Tibial artery (tissue), 4 donors: ENCODE results near the gene KDM3B.

Source experiments
- DNase-seq, 2 donors: peaks; one replicate each; pipeline ENCODE4 v3.0.0-alpha.2; 2019
- H3K27ac ChIP-seq, 2 donors: fragments of 200-600 bp; sonication (generic) in 1 of 2; 1 replicate in 1 of 2; 2 replicates in 1 of 2; pipeline ENCODE4 v1.5.1; 2018 to 2019; ENCODE audit warnings: mild to moderate bottlenecking in 1 of 2
- H3K27me3 ChIP-seq, 2 donors: fragments of 200-600 bp; sonication (generic) in 1 of 2; one replicate each; pipeline versions ENCODE4 v1.5.1 to v1.6.0; 2016 to 2019
- H3K36me3 ChIP-seq, 3 donors: fragments of 200-600 bp; sonication (generic) in 2 of 3; one replicate each; pipeline ENCODE4 v1.5.1; 2016 to 2019; ENCODE audit warnings: mild to moderate bottlenecking in 2 of 3
- H3K4me1 ChIP-seq, 4 donors: fragments of 200-600 bp; sonication (generic) in 2 of 4; 1 replicate in 3 of 4; 2 replicates in 1 of 4; pipeline ENCODE4 v1.5.1; 2016 to 2019
- H3K4me3 ChIP-seq, 2 donors: fragments of 200-600 bp; sonication (generic) in 1 of 2; 1 replicate in 1 of 2; 2 replicates in 1 of 2; pipeline ENCODE4 v1.5.1; 2018 to 2019; ENCODE audit warnings: mild to moderate bottlenecking in 2 of 2
- H3K9me3 ChIP-seq, 3 donors: fragments of 200-600 bp; sonication (generic) in 1 of 3; one replicate each; pipeline ENCODE4 v1.5.1; 2016 to 2019
- CTCF ChIP-seq, 2 experiments: fragments of 200-600 bp in 1 of 2; fragments of 450-650 bp in 1 of 2; IDR thresholded peaks; one replicate each; pipeline ENCODE4 v1.5.1; 2017 to 2019; ENCODE audit warnings: antibody characterized with exemption in 2 of 2, mild to moderate bottlenecking in 1 of 2, moderate library complexity in 1 of 2
- intact Hi-C: fragments of 100-400 bp; cut with DNase I; formaldehyde crosslinking; loops from one replicate; pipeline ENCODE4 v1.15.0; 2023; ENCODE audit warnings: low total_unique reads

Gene KDM3B

GRCh38 chr5:138448070-138448469, 95.6 kb downstream of the KDM3B start:
- TF ChIP-seq CTCF (IDR thresholded peaks at IDR 0.05): no peak
- peaks cover 0 to 12% (median 9%) of the 10 kb centered on the region in 4 donors for H3K4me1 ChIP-seq
- no peaks in the 10 kb centered on the region for H3K9me3 ChIP-seq
- no peak overlapping the region for H3K27ac ChIP-seq
- intact Hi-C loops: no loop called here
- no peak overlapping the region for H3K4me3 ChIP-seq
- no peaks in the 10 kb centered on the region for H3K27me3 ChIP-seq
- peak in 1 of 2 donors; percentile 46 for DNase-seq
- H3K36me3 ChIP-seq: no peaks in the 10 kb centered on the region

DNA sequence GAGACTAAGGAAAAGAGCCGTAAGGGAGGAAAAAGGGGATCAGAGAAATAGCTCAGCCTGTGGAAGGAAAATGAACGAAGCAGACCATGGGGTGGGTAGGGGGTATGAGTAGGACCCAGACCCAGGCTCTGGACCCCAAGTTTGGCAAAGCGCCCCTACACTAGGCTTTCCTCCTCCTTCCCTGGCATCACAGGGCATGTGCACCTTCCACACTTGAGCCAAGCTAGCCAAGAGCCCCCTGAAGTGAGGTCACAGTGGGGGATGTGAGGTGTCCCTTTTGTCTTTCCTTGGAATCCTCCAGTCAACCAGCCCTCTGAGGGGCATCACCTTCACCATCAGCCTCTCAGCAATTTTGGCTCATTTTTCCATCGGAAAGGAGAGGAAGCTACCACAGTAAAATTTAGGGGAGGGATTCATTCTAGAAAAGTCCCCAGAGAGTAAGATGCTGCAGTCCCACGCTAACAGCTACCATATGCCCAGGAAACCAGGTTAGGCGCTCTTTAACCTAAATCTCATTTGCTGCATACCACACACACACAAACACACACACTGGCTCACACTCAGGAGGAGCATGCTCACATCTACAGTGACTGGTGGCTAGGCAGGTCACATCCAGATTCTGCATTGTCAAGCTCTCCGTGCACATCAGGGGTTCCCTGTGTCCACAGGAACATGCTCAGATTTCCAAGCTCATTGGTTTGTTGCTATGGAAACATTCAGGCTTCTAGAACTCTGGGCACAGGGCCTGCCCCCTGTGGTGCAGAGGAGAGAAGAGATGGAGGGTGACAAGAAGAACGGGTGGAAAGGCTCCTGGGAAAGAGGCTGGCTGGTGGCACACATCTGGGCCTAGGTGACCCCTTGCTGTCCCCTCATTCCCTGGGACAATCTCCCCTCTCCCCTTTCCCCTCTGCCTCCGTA, 96.3 kb downstream of the KDM3B start:
- DNase-seq: peak in 1 of 2 donors; percentile 39
- no peak overlapping the region for H3K27ac ChIP-seq

GRCh38 chr5:138449501-138450239, 97.2 kb downstream of the KDM3B start:
- H3K4me3 ChIP-seq: no peak overlapping the region
- intact Hi-C loops: loop anchor here (2.0 to 10.0 kb wide), 2 partner anchors 53 to 825 kb away; no protein-coding TSS in a partner anchor
- H3K27me3 ChIP-seq: no peaks in the 10 kb centered on the region
- peak; percentile 87 to 92 for DNase-seq
- no peaks in the 10 kb centered on the region for H3K9me3 ChIP-seq
- TF ChIP-seq CTCF (IDR thresholded peaks at IDR 0.05): peak; percentile 95 to 98
- H3K27ac ChIP-seq: no peak overlapping the region
- H3K4me1 ChIP-seq: peaks cover 0 to 12% (median 9%) of the 10 kb centered on the region in 4 donors
- no peaks in the 10 kb centered on the region for H3K36me3 ChIP-seq

More for the DNA sequence above, 96.3 kb downstream of the KDM3B start:
- H3K4me3 ChIP-seq: no peak overlapping the region
- TF ChIP-seq CTCF (IDR thresholded peaks at IDR 0.05): no peak
- peaks cover 0 to 12% (median 9%) of the 10 kb centered on the region in 4 donors for H3K4me1 ChIP-seq
- H3K9me3 ChIP-seq: no peaks in the 10 kb centered on the region
- H3K27me3 ChIP-seq: no peaks in the 10 kb centered on the region
- intact Hi-C loops: no loop called here
- H3K36me3 ChIP-seq: no peaks in the 10 kb centered on the region

DNA sequence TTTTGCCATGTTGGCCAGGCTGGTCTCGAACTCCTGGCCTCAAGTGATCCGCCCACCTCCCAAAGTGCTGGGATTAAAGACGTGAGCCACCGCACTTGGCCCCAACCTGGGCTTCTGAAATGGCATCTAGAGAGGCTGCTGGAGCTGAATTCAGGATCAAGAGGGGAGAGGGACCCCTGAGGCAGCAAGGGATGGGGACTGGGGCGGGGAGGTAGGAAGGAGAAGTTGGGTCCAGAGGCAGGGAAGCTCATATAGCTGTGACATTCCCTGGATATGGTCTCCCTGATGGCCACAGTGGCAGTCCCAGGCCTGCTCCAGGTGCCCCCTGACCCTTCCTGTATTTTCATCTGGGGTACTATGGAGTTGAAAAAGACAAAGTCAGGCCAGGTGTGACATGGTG, 98.5 kb downstream of the KDM3B start:
- no peaks in the 10 kb centered on the region for H3K9me3 ChIP-seq
- H3K4me1 ChIP-seq: peaks cover 0 to 12% (median 9%) of the 10 kb centered on the region in 4 donors
- TF ChIP-seq CTCF (IDR thresholded peaks at IDR 0.05): no peak
- no peak overlapping the region for H3K4me3 ChIP-seq
- H3K27me3 ChIP-seq: no peaks in the 10 kb centered on the region
- no peak overlapping the region for H3K27ac ChIP-seq
- intact Hi-C loops: loop anchor here (2.0 to 10.0 kb wide), 2 partner anchors 52 to 824 kb away; no protein-coding TSS in a partner anchor
- no peaks in the 10 kb centered on the region for H3K36me3 ChIP-seq
- no peak for DNase-seq

DNA sequence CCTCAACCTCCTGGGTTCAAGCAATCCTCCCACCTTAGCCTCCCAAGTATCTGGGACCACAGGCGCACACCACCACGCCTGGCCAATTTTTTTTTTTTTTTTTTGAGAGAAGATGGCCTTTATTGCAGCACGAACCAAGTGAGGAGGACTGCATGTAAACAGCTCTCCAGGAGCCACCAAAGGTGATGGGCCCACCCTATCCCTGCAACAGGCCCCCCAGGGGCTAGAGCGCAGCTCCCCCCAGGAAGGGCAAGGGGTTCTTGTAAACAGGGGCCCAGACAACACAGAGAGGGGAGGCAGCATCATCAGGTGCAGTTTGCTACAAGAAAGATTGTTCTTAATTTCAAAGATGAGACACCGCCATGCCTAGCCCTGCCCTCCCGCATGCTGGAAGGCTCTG, 100.2 kb downstream of the KDM3B start:
- Histone ChIP-seq H3K9me3 (no peaks in the 10 kb centered on the region), H3K27me3 (no peaks in the 10 kb centered on the region), H3K27ac (no peak overlapping the region), H3K4me1 (peaks cover 0 to 12% (median 9%) of the 10 kb centered on the region in 4 donors), H3K36me3 (no peaks in the 10 kb centered on the region), H3K4me3 (no peak overlapping the region)
- intact Hi-C loops: loop anchor here (10.0 kb wide), 1 partner anchor 822 kb away; no protein-coding TSS in a partner anchor
- DNase-seq: peak in 1 of 2 donors; percentile 48
- TF ChIP-seq CTCF (IDR thresholded peaks at IDR 0.05): no peak
